BE2C (cell line): ENCODE data around the gene R3HDM2.

ENCODE experiments used
- DNase-seq: peaks from one replicate; pipeline ENCODE4 v3.0.0-alpha.2; 2020
- H3K27me3 ChIP-seq: fragments of 250-450 bp; sonication (Bioruptor Pico); 2 replicates; pipeline ENCODE4 v1.5.1; 2020; ENCODE audit warnings: mild to moderate bottlenecking
- H3K36me3 ChIP-seq: fragments of 250-450 bp; sonication (Bioruptor Pico); 2 replicates; pipeline ENCODE4 v1.5.1; 2020; ENCODE audit warnings: mild to moderate bottlenecking
- H3K4me1 ChIP-seq: fragments of 250-450 bp; sonication (Bioruptor Pico); 2 replicates; pipeline ENCODE4 v1.5.1; 2020
- H3K4me3 ChIP-seq: 2 replicates; pipeline ENCODE4 v1.5.1; 2011; ENCODE audit warnings: low read depth, low read length
- H3K9me3 ChIP-seq: fragments of 250-450 bp; sonication (Bioruptor Pico); 2 replicates; pipeline ENCODE4 v1.5.1; 2020
- CTCF ChIP-seq: IDR thresholded peaks from 2 replicates; pipeline ENCODE4 v1.5.1; 2012; ENCODE audit warnings: mild to moderate bottlenecking, low read depth, low read length

The R3HDM2 gene

GRCh38 chr12:57372233-57372632, 58.6 kb downstream of the R3HDM2 start:
- DNase-seq = no peak
- TF ChIP-seq CTCF = no peak
- no peak overlapping the region for H3K4me3 ChIP-seq
- H3K4me1 ChIP-seq = no peaks in the 10 kb centered on the region
- no peaks in the 10 kb centered on the region; the same call in 1 of the 2 replicates for H3K36me3 ChIP-seq
- H3K9me3 ChIP-seq = peaks cover 2% of the 10 kb centered on the region; the same call in 1 of the 2 replicates
- no peaks in the 10 kb centered on the region for H3K27me3 ChIP-seq

- Histone ChIP-seq H3K4me3 (no peak overlapping the region), H3K9me3 (peaks cover 2% of the 10 kb centered on the region; the same call in 1 of the 2 replicates), H3K4me1 (no peaks in the 10 kb centered on the region), H3K27me3 (no peaks in the 10 kb centered on the region), H3K36me3 (no peaks in the 10 kb centered on the region; the same call in 1 of the 2 replicates)
- TF ChIP-seq CTCF = no peak
- no peak for DNase-seq
Observed at GRCh38 chr12:57370696-57371095, 60.1 kb downstream of the R3HDM2 start.

- H3K4me3 ChIP-seq = no peak overlapping the region
- no peak for DNase-seq
- H3K36me3 ChIP-seq = no peaks in the 10 kb centered on the region; the same call in 1 of the 2 replicates
- no peaks in the 10 kb centered on the region for H3K27me3 ChIP-seq
- no peak for TF ChIP-seq CTCF
- no peaks in the 10 kb centered on the region for H3K4me1 ChIP-seq
- peaks cover 2% of the 10 kb centered on the region; the same call in 1 of the 2 replicates for H3K9me3 ChIP-seq
Observed at GRCh38 chr12:57370072-57370471, 60.8 kb downstream of the R3HDM2 start.

GRCh38 chr12:57369202-57369601, 61.6 kb downstream of the R3HDM2 start:
- no peaks in the 10 kb centered on the region for H3K27me3 ChIP-seq
- no peak for DNase-seq
- H3K9me3 ChIP-seq = peaks cover 2% of the 10 kb centered on the region; the same call in 1 of the 2 replicates
- TF ChIP-seq CTCF = no peak
- no peaks in the 10 kb centered on the region; the same call in 1 of the 2 replicates for H3K36me3 ChIP-seq
- H3K4me3 ChIP-seq = no peak overlapping the region
- H3K4me1 ChIP-seq = no peaks in the 10 kb centered on the region

- no peak for DNase-seq
- Histone ChIP-seq H3K27me3 (no peaks in the 10 kb centered on the region), H3K4me3 (no peak overlapping the region), H3K9me3 (peaks cover 2% of the 10 kb centered on the region; the same call in 1 of the 2 replicates), H3K36me3 (no peaks in the 10 kb centered on the region; the same call in 1 of the 2 replicates), H3K4me1 (no peaks in the 10 kb centered on the region)
- TF ChIP-seq CTCF = no peak; the same call in 1 of the 2 replicates
Observed at GRCh38 chr12:57368349-57369095, 62.3 kb downstream of the R3HDM2 start.

- Histone ChIP-seq H3K36me3 (no peaks in the 10 kb centered on the region), H3K27me3 (no peaks in the 10 kb centered on the region), H3K4me1 (no peaks in the 10 kb centered on the region), H3K4me3 (no peak overlapping the region), H3K9me3 (no peaks in the 10 kb centered on the region)
- TF ChIP-seq CTCF = no peak
- no peak for DNase-seq
Observed at GRCh38 chr12:57367121-57367520, 63.7 kb downstream of the R3HDM2 start.
